HepG2 (cell line): ENCODE results near the gene SNRPD3. TPM values are rescaled to one million over a fixed set of nuclear protein-coding genes. Genes with fewer than 3 reads are reported as not detected.

Experiments
- AGO1 ChIP-seq: fragments of 200-400 bp; formaldehyde crosslinking; IDR thresholded peaks from 2 replicates; pipeline ENCODE4 v1.6.1; 2017; ENCODE audit warnings: mild to moderate bottlenecking, low read depth, low read length, moderate library complexity; ENCODE audit not compliant: poor library complexity, severe bottlenecking
- FOXC1 ChIP-seq: sonication (generic); formaldehyde crosslinking; IDR thresholded peaks from 2 replicates; pipeline ENCODE4 v1.8.0; 2022; ENCODE audit warnings: mild to moderate bottlenecking, missing genetic modification reagents, borderline replicate concordance
- IKZF5 ChIP-seq: IDR thresholded peaks from 2 replicates; pipeline ENCODE4 v1.6.1; 2018; ENCODE audit warnings: missing genetic modification reagents, mild to moderate bottlenecking, missing compliant biosample characterization
- IRF1 ChIP-seq: sonication (generic); formaldehyde crosslinking; IDR thresholded peaks from 2 replicates; pipeline ENCODE4 v1.4.0; 2020; ENCODE audit warnings: low read depth, mild to moderate bottlenecking, missing genetic modification reagents
- NCOA1 ChIP-seq: sonication (generic); formaldehyde crosslinking; IDR thresholded peaks from 2 replicates; pipeline ENCODE4 v1.9.0; 2021; ENCODE audit warnings: missing genetic modification reagents
- THRA ChIP-seq: sonication (generic); formaldehyde crosslinking; IDR thresholded peaks from 2 replicates; pipeline ENCODE4 v1.4.0; 2020; ENCODE audit warnings: missing genetic modification reagents, borderline replicate concordance
- ZMYM3 ChIP-seq: sonication (generic); formaldehyde crosslinking; IDR thresholded peaks from 2 replicates; pipeline ENCODE4 v1.5.1; 2020; ENCODE audit warnings: mild to moderate bottlenecking, missing genetic modification reagents
- ZNF280D ChIP-seq: sonication (generic); formaldehyde crosslinking; IDR thresholded peaks from 2 replicates; pipeline ENCODE4 v1.5.1; 2020; ENCODE audit warnings: mild to moderate bottlenecking, missing genetic modification reagents
- ZNF331 ChIP-seq: sonication (generic); formaldehyde crosslinking; IDR thresholded peaks from 2 replicates; pipeline ENCODE4 v1.4.0; 2020; ENCODE audit warnings: missing genetic modification reagents
- ZNF547 ChIP-seq: sonication (generic); formaldehyde crosslinking; IDR thresholded peaks from 2 replicates; pipeline ENCODE4 v1.5.1; 2020; ENCODE audit warnings: mild to moderate bottlenecking, missing genetic modification reagents
- ZNF687 ChIP-seq: sonication (generic); formaldehyde crosslinking; IDR thresholded peaks from 2 replicates; pipeline ENCODE4 v1.5.1; 2020; ENCODE audit warnings: mild to moderate bottlenecking, missing genetic modification reagents, moderate library complexity
- ZNF747 ChIP-seq: sonication (generic); formaldehyde crosslinking; IDR thresholded peaks from 2 replicates; pipeline ENCODE4 v1.8.1; 2023; ENCODE audit warnings: missing genetic modification reagents, mild to moderate bottlenecking, borderline replicate concordance
- polyA plus RNA-seq, 8 experiments: library from polyadenylated mRNA; depleted of rRNA in 3 of 8; stranded (reverse) in 7 of 8; unstranded in 1 of 8; fragments of >200 nt; fragmentation: Illumina TruSeq in 4 of 8; extraction: Trizol in 4 of 8; gene quantifications; 2 replicates each; pipeline versions ENCODE4 v1.2.1 to v1.2.3, GENCODE V29; 2011 to 2016; ENCODE audit warnings: low read depth in 4 of 8, missing spikeins in 1 of 8, mixed read lengths in 1 of 8; ENCODE audit not compliant: insufficient read depth in 1 of 8
- total RNA-seq, 5 experiments: library from RNA; depleted of rRNA; stranded (reverse); fragments of >200 nt; fragmentation: Illumina TruSeq; extraction: Trizol; gene quantifications; 2 replicates each; pipeline ENCODE4 v1.2.3, GENCODE V29; 2016; ENCODE audit warnings: low read depth in 1 of 5

The SNRPD3 gene
- total and polyA plus RNA-seq, 2 of the 13 experiments (the other 11 are each of a cell fraction or from before 2014, with no cell fraction given): 110 to 209 TPM

- TF ChIP-seq NCOA1: peak; percentile 79; the same call in 1 of the 2 replicates
- TF ChIP-seq IRF1 (CRISPR knock-in tag): 0 out of 2 replicates have a peak, but pooled peaks have one; percentile 42
- TF ChIP-seq IKZF5 (CRISPR knock-in tag): 0 out of 2 replicates have a peak, but pooled peaks have one; percentile 17
- TF ChIP-seq FOXC1 (CRISPR knock-in tag): peak; percentile 62; the same call in 1 of the 2 replicates
- TF ChIP-seq THRA (CRISPR knock-in tag): peak; percentile 59
- TF ChIP-seq ZNF747 (CRISPR knock-in tag): peak; percentile 22; the same call in 1 of the 2 replicates
- peak; percentile 57; the same call in 1 of the 2 replicates for TF ChIP-seq ZNF331
- no peak for TF ChIP-seq AGO1
- TF ChIP-seq ZNF280D: peak; percentile 26; the same call in 1 of the 2 replicates
- peak; percentile 47; the same call in 1 of the 2 replicates for TF ChIP-seq ZMYM3 (CRISPR knock-in tag)
- peak; percentile 35 for TF ChIP-seq ZNF687 (CRISPR knock-in tag)
- TF ChIP-seq ZNF547 (CRISPR knock-in tag): no peak; the same call in 1 of the 2 replicates
Measured at GRCh38 chr22:24521791-24522245, 34.0 kb upstream of the SNRPD3 start (continued).
